ENCODE data around the gene GIPC1. TPM values are rescaled to one million over a fixed set of nuclear protein-coding genes. Genes with fewer than 3 reads are reported as not detected.
A peak's percentile ranks its signal among the peaks of the same experiment; 100 is the strongest.

GIPC1 gene
- total RNA-seq, 2 donors from 2014 or later = 23.4 to 44.9 TPM

DNA sequence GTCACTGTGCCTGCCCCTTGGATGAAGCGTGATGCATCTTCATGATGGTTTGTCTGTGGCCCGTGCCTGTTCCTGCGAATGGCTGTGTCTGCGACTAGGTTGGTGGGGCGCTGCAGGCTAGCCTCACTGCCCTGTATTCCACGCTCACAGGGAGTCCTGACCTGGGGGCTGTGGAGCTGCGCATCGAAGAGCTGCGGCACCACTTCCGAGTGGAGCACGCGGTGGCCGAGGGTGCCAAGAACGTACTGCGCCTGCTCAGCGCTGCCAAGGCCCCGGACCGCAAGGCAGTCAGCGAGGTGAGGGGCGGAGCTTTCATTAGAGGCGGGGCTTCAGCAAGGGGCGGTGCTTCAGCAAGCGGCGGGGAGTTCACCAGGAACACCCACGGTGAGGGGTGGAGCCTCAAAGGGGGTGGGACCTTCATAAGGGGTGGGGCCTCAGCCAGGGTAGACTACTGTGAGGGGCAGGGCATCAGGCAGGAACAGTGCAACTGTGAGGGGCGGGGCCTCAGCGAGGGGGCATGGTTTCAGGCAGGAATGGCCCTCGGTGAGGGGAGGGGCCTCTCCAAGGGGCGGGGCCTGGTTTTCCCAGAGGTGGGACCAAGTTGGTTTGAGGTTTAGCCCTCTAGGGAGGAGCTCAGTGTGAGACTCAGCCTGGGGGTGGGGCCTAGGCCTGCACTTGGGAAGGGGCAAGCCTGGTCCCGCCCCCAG, 45.6 kb downstream of the GIPC1 start:
- H3K27me3 Mint-ChIP-seq = no peaks in the 10 kb centered on the region
- H3K4me3 Mint-ChIP-seq = no peak overlapping the region
- H3K27ac Mint-ChIP-seq = no peak overlapping the region
- H3K4me1 Mint-ChIP-seq = peaks cover 6% of the 10 kb centered on the region
- ATAC-seq (replicated peaks) = peak; percentile 87
- peaks cover 97% of the 10 kb centered on the region for H3K36me3 Mint-ChIP-seq (ENCODE audit: low read depth)
- no peaks in the 10 kb centered on the region for H3K9me3 Mint-ChIP-seq

DNA sequence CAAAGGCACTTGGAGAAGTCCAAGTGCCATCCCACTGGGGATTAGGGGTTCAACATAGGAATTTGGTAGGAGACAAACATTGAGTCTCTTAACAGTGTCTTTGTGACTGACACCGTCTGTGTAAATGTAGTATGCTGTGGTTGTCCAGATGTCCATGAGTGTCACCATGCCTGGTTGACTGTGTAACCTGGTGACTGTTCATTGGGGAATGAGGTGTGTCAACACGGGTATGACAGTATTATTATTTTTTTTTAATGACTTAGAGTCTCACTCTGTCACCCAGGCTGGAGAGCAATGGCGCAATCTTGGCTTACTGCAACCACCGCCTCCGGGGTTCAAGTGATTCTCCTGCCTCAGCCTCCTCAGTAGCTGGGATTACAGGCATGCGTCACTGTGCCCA, 46.6 kb downstream of the GIPC1 start:
- H3K4me1 Mint-ChIP-seq = peaks cover 6% of the 10 kb centered on the region
- peaks cover 97% of the 10 kb centered on the region for H3K36me3 Mint-ChIP-seq (ENCODE audit: low read depth)
- H3K27ac Mint-ChIP-seq = no peak overlapping the region
- H3K9me3 Mint-ChIP-seq = no peaks in the 10 kb centered on the region
- no peak for ATAC-seq (replicated peaks)
- H3K4me3 Mint-ChIP-seq = no peak overlapping the region
- H3K27me3 Mint-ChIP-seq = no peaks in the 10 kb centered on the region

DNA sequence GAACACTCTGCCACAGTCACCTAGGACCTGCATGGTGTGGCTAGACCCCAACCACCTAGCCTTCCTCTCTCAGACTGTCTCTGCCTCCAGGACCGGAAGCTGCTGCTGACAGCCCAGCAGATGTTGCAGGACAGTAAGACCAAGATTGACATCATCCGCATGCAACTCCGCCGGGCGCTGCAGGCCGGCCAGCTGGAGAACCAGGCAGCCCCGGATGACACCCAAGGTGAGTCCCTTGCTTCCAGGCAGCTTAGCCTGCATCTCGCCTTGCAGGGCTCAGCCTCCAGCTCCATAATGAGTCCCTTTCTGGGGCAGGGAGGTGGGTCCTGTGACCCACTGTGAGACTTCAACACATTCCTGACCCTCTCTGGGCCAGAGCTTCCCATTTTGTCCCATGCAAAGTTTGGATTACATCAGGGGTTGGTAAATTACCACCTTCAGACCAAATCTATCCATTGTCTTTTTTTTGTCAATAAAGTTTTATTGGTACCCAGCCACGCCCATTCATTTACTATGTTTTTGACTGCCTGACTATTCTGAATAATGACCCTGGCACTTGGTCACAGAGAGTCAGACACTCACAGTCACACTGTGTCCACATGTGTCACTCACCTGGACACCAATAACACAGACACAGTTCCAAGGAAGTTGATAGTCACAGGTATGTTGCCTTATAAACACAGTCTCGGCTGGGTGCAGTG, 49.4 kb downstream of the GIPC1 start:
- Mint-ChIP-seq H3K4me1 (peaks cover 6% of the 10 kb centered on the region), H3K9me3 (no peaks in the 10 kb centered on the region), H3K36me3 (ENCODE audit: low read depth) (peaks cover 96% of the 10 kb centered on the region), H3K27me3 (no peaks in the 10 kb centered on the region), H3K27ac (no peak overlapping the region), H3K4me3 (no peak overlapping the region)
- ATAC-seq (replicated peaks) = no peak

DNA sequence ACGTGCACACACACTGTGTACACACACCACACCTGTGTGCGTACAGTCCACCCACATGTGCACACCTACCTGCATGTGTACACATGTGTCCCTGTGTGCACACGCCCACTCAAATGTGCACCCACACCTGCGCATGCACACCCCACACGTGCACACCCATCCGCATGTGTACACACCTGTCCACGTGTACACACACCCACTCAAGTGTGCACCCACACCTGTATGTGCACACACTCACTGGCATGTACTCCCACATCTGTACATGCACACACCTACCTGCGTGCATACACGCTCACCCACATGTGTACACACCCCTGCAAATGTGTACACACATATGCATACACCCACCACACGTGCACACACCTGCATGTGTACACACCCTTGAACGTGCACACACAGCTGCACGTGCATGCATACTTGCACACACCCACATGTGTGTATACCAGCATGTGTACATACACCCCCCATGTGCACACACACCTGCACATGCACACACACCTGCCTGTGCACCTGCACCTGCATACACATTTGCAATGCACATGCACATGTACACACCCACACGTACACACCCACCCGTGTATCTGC, 52.2 kb downstream of the GIPC1 start:
- Mint-ChIP-seq H3K9me3 (no peaks in the 10 kb centered on the region), H3K4me1 (peaks cover 15% of the 10 kb centered on the region), H3K27ac (no peak overlapping the region), H3K4me3 (no peak overlapping the region), H3K27me3 (no peaks in the 10 kb centered on the region), H3K36me3 (ENCODE audit: low read depth) (peaks cover 82% of the 10 kb centered on the region)
- ATAC-seq (replicated peaks) = no peak

DNA sequence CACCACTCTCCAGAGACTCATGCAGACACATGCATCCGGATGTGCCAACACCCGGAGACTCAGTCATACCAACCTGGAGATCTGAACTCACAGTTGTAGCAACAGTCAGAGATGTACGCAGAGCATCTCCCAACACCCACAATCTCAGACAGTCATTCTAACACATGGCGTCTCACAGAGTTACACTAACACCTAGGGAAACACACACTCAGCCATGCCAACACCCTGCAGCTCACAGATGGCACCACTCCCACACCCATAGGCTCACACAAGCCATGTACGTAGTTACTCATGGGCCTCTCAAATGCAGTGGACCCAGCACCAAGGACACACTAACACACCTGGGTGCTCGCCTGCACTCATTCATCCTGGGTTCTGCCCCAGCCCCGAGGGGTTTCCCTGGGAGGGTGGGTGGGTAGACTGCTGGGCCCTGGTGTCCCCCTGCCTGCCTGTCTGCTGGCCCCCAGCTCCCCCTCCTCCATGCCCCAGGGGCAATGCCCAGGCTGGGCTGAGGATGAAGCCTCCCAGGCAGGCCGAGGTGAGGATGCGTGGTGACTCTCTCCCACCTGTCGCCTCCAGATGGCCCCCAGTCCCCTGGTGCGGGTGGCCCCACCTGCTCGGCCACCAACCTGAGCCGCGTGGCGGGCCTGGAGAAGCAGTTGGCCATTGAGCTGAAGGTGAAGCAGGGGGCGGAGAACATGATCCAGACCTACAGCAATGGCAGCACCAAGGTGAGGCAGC, 52.9 kb downstream of the GIPC1 start:
- Mint-ChIP-seq H3K9me3 (no peaks in the 10 kb centered on the region), H3K4me1 (peaks cover 15% of the 10 kb centered on the region), H3K36me3 (ENCODE audit: low read depth) (peaks cover 78% of the 10 kb centered on the region), H3K4me3 (peak overlapping the region; percentile 32), H3K27ac (no peak overlapping the region), H3K27me3 (no peaks in the 10 kb centered on the region)
- no peak for ATAC-seq (replicated peaks)

DNA sequence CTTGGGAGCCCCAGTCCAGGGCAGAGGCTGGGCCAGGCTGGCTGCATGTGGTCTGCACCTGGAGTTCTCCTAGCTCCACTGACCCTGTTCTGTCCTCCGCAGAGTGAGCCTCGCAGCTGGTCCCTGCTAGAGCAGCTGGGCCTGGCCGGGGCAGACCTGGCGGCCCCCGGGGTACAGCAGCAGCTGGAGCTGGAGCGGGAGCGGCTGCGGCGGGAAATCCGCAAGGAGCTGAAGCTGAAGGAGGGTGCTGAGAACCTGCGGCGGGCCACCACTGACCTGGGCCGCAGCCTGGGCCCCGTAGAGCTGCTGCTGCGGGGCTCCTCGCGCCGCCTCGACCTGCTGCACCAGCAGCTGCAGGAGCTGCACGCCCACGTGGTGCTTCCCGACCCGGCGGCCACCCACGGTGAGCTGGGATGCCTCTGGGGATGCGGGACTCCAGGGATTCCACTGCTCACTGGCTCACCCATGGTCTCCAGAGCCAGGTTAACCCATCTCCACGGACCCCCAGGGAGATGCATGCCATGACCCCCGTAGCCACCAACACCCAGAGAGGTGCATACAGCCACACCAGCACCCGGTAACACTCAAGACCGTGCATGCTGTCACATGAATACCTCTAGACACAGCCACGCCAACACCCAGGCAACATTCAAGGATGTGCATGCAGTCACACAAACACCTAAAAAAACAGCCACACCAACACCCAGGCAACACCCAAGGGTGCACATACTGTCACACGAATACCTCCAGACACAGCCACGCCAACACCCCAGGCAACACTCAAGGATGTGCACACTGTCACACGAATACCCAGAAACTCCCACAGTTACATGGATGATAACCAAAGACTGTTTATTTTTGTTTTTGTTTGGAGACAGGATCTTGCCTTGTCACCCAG, 54.6 kb downstream of the GIPC1 start:
- Mint-ChIP-seq H3K4me3 (peak overlapping the region; percentile 96), H3K4me1 (peaks cover 15% of the 10 kb centered on the region), H3K36me3 (ENCODE audit: low read depth) (peaks cover 64% of the 10 kb centered on the region), H3K27me3 (no peaks in the 10 kb centered on the region), H3K27ac (no peak overlapping the region), H3K9me3 (no peaks in the 10 kb centered on the region)
- no peak for ATAC-seq (replicated peaks)

DNA sequence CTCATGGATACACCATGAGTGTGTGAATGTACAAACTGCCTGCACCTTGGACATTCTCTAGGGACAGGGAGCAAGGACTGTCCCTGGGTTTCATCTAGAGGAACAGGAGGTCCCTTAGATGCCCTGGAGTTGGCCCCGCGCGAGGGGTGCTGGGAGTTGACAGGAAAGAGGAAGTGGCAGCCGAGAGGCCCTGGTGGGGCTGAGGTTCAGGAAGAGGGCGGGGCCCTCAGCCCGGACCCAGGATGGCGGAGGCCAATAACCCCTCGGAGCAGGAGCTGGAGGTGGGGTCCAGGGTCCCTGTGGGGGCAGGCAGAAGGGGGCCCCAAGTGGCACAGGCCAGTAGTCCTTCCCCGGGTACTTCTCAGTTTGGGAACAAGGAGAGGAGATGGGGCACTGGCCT, 55.9 kb downstream of the GIPC1 start:
- peaks cover 18% of the 10 kb centered on the region for H3K4me1 Mint-ChIP-seq
- H3K36me3 Mint-ChIP-seq (ENCODE audit: low read depth) = peaks cover 53% of the 10 kb centered on the region
- peak; percentile 99 for ATAC-seq (replicated peaks)

DNA sequence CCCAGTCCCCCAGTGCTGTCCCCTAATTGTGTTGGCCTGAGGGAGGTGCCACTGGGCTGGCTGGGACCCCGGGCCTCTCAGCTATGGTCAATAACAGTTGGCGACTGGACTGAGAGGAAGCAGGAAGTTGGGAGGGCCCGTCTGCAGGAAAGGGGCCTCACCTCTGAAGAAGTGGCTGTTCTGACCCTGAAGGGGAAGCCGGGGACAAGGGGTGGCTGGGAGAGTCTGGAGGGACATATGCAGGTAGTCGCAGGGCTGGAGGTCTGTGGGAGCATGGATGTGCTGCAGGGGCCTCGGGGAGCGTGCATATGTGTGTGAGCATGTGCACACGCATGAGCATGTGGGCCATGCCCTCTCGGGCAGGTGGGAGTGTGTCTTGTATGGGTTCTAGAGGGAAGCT, 56.9 kb downstream of the GIPC1 start:
- peaks cover 43% of the 10 kb centered on the region for H3K36me3 Mint-ChIP-seq (ENCODE audit: low read depth)

More for the DNA sequence above, 55.9 kb downstream of the GIPC1 start:
- Mint-ChIP-seq H3K9me3 (no peaks in the 10 kb centered on the region), H3K27ac (peak overlapping the region; percentile 97), H3K27me3 (no peaks in the 10 kb centered on the region), H3K4me3 (peak overlapping the region; percentile 96)

DNA sequence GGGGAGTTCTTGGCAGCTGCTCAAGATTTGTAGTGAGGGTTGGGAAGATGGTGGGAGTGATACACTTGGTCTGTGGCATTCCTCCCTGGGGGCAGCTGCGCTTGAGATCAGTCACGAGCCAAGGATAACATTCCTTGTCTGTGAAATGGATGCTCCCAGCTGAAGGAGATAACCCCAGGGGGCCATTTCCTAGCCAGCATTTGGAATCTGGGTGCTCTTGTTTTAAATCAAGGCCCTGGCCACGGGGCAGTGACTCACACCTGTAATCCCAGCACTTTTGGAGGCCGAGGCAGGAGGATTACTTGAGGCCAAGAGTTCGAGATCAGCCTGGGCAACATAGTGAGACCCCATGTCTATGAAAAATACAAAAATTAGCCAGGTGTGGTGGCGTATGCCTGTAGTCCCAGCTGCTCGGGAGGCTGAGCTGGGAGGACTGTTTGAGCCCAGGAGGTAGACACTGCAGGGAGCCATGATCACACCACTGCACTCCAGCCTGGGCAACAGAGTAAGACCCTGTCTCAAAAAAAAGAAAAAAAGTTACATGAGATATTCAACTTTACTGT, 58.3 kb downstream of the GIPC1 start:
- Mint-ChIP-seq H3K27me3 (no peaks in the 10 kb centered on the region), H3K36me3 (ENCODE audit: low read depth) (peaks cover 31% of the 10 kb centered on the region), H3K27ac (no peak overlapping the region), H3K4me1 (peaks cover 27% of the 10 kb centered on the region), H3K9me3 (no peaks in the 10 kb centered on the region), H3K4me3 (no peak overlapping the region)
- no peak for ATAC-seq (replicated peaks)

More for the DNA sequence above, 56.9 kb downstream of the GIPC1 start:
- Mint-ChIP-seq H3K4me3 (peak overlapping the region; percentile 96), H3K27me3 (no peaks in the 10 kb centered on the region), H3K27ac (peak overlapping the region; percentile 97), H3K4me1 (peaks cover 27% of the 10 kb centered on the region), H3K9me3 (no peaks in the 10 kb centered on the region)
- no peak for ATAC-seq (replicated peaks)

DNA sequence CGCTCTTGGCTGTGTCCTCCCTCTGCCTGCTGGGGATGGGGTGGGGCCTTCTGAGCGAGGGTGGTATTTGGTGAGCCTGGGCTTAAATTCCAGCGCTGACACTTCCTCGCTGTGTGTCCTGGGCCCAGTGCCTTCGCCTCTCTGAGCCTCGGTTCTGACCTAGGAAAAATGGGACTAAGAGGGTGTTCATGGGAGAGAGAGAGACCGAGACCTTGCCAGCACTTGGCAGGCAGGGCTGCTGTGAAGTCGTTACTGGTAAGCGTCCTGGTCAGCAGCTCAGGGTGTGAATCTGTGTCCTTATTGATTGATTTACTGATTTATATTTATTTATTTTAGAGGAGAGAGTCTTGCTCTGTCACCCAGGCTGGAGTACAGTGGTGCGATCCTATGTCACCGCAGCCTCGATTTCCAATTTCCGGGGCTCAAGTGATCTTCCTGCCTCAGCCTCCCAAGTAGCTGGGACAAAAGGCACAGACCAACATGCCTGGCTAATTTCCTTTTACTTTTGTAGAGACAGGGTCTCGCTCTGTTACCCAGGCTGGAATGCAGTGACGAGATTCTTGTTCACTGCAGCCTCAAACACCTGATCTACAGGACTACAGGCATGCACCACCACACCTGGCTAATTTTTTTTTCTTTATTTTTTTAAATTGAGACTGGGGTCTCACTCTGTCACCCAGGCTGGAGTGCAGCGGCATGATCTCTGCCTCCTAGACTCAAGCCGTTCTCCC, 60.4 kb downstream of the GIPC1 start:
- peaks cover 26% of the 10 kb centered on the region for H3K4me1 Mint-ChIP-seq

DNA sequence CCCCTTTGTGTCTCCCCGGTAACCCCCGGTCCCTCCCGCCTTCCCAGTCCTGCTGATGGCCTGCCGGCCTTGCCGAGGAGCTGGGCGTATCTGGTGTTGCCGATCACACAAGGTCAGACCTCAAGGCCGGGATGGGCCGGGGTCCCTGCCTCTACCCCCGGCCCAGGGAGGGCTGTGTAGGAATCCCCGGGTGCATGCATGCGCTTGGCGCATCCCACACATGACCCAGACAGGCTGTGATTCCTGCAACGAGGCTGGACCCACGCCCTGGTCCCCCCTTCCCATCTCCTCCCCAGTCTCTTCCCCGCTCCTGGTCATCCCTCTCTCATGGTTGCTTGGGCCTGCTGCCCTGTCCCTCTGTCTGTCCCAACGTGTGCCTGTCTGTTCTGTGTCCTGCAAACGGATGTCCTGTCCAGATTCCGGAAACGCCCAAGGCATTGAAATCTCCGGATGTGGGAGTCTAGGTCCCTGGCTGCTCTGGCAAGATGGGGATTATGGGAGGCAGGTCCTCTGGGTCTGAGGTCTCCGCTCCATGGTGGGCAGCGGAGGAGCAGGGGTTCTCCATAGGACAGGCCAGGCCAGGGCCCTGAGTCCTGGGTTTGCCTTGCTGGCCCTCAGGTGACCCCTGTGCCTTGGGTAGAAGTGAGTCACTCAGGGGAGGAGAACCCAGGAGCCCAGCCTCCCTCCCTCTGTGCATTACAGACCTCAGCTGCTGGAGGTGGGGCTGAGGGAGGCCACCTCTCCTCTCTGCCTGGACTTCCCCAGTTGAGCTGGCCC, 61.2 kb downstream of the GIPC1 start:
- Mint-ChIP-seq H3K9me3 (no peaks in the 10 kb centered on the region), H3K27me3 (no peaks in the 10 kb centered on the region), H3K36me3 (ENCODE audit: low read depth) (peaks cover 6% of the 10 kb centered on the region), H3K4me3 (peak overlapping the region; percentile 78), H3K4me1 (peaks cover 19% of the 10 kb centered on the region), H3K27ac (peak overlapping the region; percentile 83)
- peak; percentile 81 for ATAC-seq (replicated peaks)

More for the DNA sequence above, 60.4 kb downstream of the GIPC1 start:
- Mint-ChIP-seq H3K36me3 (ENCODE audit: low read depth) (peaks cover 13% of the 10 kb centered on the region), H3K4me3 (peak overlapping the region; percentile 78), H3K27ac (peak overlapping the region; percentile 83), H3K27me3 (no peaks in the 10 kb centered on the region), H3K9me3 (no peaks in the 10 kb centered on the region)
- no peak for ATAC-seq (replicated peaks)
